Ovary (tissue), 9 donors: ENCODE measurements around the gene TRAM2. TPM values are rescaled to one million over a fixed set of nuclear protein-coding genes. Genes with fewer than 3 reads are reported as not detected.
"Not testable (repeated sequence)": the region's sequence is repeated elsewhere in the genome, so short reads cannot be mapped to it uniquely, and the experiment has no call there.

Experiments
- DNase-seq, 5 donors: peaks; one replicate each; pipeline ENCODE4 v3.0.0-alpha.2; 2019 to 2020
- H3K27ac ChIP-seq, 2 donors: fragments of 200-600 bp; one replicate each; pipeline versions ENCODE4 v1.5.1 to v1.8.0; 2019 to 2022
- H3K27me3 ChIP-seq: fragments of 200-600 bp; one replicate; pipeline ENCODE4 v1.8.0; 2022
- H3K36me3 ChIP-seq: fragments of 200-600 bp; sonication (generic); one replicate; pipeline ENCODE4 v1.5.1; 2019
- H3K4me1 ChIP-seq: one replicate; pipeline ENCODE4 v1.8.1; 2013; ENCODE audit warnings: mild to moderate bottlenecking, moderate library complexity; ENCODE audit not compliant: insufficient read depth
- H3K4me3 ChIP-seq: fragments of 200-600 bp; sonication (generic); one replicate; pipeline ENCODE4 v1.5.1; 2017
- H3K9me3 ChIP-seq, 2 donors: fragments of 200-600 bp in 1 of 2; sonication (generic) in 1 of 2; one replicate each; pipeline versions ENCODE4 v1.5.1 to v1.8.1; 2013 to 2019; ENCODE audit warnings: mild to moderate bottlenecking in 1 of 2, moderate library complexity in 1 of 2
- EP300 ChIP-seq: sonication (generic); formaldehyde crosslinking; IDR thresholded peaks from one replicate; pipeline ENCODE4 v1.6.1; 2017; ENCODE audit warnings: antibody characterized with exemption
- POLR2A ChIP-seq: fragments of 450-650 bp; IDR thresholded peaks from one replicate; pipeline ENCODE4 v1.6.1; 2017; ENCODE audit warnings: antibody characterized with exemption, mild to moderate bottlenecking, moderate library complexity
- WGBS, 3 donors: extraction: QIAGEN DNeasy Blood & Tissue Kit in 1 of 3; methylation state at CpG; one replicate each; pipeline versions ENCODE4 v1.1.5 to v1.1.7; 2013 to 2017; 5-methylcytosine and 5-hydroxymethylcytosine counted together
- intact Hi-C, 4 donors: fragments of 100-400 bp; cut with DNase I; formaldehyde crosslinking; loops; one replicate each; pipeline versions ENCODE4 v1.11.0 to v1.15.1; 2022 to 2023
- polyA plus RNA-seq, 2 donors: library from polyadenylated mRNA; stranded (reverse); fragments of 200-250 nt in 1 of 2; fragments of 350-450 nt in 1 of 2; fragmentation: Illumina TruSeq in 1 of 2; extraction: RNeasy Lipid Tissue Mini Kit (QIAGEN cat#74804) in 1 of 2; gene quantifications; one replicate each; pipeline ENCODE4 v1.2.3, GENCODE V29; 2013 to 2014
- total RNA-seq, 7 donors: library from RNA; depleted of rRNA in 2 of 7; stranded (reverse); fragments of >200 nt in 2 of 7; fragmentation: NEBNext Ultra II Directional in 3 of 7; extraction: Animal tissue kit (Norgen Biotek cat#: 25700) in 3 of 7; gene quantifications; one replicate each; pipeline versions ENCODE4 v1.1.0 to v1.2.4, GENCODE V29; 2016 to 2023
- TF ChIP-seq, protein P1 (sequence below), 3 donors: fragments of 450-650 bp in 2 of 3; fragments of 200-600 bp in 1 of 3; IDR thresholded peaks; one replicate each; pipeline versions ENCODE4 v1.5.1 to v1.8.0; 2016 to 2022; ENCODE audit warnings: antibody characterized with exemption in 3 of 3, mild to moderate bottlenecking in 1 of 3
- donor health status: DM: no; HTN: no; CAD: no; lungs with moderate emphysema.
- donor health status: DM: no; HTN: no; CAD: no.
- donor health status: Bipolar disorder and iron deficiency.
- donor health status: DM: yes; HTN: yes; CAD: no.
- donor health status: DM: no; HTN: no; CAD: no.
- donor health status: DM: yes; HTN: yes; CAD: no.

Gene TRAM2
- total and polyA plus RNA-seq, 9 donors = 7.7 to 36.9 (median 22.0) TPM

DNA sequence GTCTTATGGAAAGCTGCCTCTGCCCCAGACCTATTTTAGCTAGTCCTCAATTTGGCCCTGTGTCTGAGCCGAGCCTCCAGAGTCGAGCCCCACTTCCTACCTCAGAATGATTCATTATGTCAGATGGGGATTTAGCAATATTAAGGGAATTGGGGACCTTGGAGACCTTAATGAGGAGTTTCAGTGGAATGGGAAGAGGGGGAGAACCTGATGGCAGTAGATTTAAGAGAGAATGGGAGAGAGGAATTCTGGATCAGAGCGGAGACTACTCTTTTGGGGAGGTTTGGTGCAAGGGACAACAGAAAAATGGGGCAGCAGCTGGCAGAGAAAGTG is 93.2 kb downstream of the TRAM2 start:
- no peaks in the 10 kb centered on the region for H3K4me1 ChIP-seq
- H3K9me3 ChIP-seq = no peaks in the 10 kb centered on the region
- H3K36me3 ChIP-seq = no peaks in the 10 kb centered on the region
- H3K4me3 ChIP-seq = no peak overlapping the region
- H3K27ac ChIP-seq = no peak overlapping the region
- TF ChIP-seq, protein P1, sequence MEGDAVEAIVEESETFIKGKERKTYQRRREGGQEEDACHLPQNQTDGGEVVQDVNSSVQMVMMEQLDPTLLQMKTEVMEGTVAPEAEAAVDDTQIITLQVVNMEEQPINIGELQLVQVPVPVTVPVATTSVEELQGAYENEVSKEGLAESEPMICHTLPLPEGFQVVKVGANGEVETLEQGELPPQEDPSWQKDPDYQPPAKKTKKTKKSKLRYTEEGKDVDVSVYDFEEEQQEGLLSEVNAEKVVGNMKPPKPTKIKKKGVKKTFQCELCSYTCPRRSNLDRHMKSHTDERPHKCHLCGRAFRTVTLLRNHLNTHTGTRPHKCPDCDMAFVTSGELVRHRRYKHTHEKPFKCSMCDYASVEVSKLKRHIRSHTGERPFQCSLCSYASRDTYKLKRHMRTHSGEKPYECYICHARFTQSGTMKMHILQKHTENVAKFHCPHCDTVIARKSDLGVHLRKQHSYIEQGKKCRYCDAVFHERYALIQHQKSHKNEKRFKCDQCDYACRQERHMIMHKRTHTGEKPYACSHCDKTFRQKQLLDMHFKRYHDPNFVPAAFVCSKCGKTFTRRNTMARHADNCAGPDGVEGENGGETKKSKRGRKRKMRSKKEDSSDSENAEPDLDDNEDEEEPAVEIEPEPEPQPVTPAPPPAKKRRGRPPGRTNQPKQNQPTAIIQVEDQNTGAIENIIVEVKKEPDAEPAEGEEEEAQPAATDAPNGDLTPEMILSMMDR (IDR thresholded peaks at IDR 0.05) = no peak
- no peak for TF ChIP-seq POLR2A
- no peak for TF ChIP-seq EP300
- no peaks in the 10 kb centered on the region for H3K27me3 ChIP-seq
- intact Hi-C loops = no loop called here
- 85 to 93% (median 92%) methylated on average over 3 of the region's 3 CpGs for WGBS, 3 donors
- no peak for DNase-seq

DNA sequence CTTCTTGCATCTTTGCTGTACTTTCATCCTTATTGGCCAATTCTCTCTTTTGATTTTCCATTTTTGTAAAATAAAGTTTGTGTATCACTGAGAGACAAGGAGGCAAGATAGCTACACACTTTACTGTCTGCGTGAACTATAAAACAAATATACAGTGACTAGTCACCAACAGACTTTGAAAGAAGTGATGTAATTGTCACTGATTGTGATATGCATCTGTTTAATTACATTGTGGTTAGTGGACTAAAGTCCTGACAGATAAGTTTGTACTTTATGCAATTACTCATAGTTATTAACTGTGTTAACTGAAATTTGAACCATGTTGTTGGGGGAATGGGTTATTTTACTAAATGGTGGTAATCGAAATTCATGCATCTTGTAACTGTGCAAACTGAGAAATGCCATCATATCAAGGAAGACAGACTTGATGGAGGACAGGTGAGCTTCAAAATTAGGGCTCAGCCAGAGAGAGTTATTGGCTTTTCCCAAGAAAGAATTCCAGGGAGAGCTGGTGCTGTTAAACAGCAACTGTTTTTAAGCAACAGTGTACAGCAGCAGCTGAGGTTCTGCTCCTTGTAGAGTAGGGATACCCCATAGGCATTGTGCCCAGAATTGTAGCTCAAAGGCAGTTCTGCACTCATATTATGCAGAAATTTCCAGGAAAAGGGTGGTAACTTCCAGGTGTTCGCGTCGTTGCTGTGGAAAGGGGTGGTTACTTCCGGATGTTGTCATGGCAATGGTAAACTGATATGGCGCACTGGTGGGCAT is 93.8 kb downstream of the TRAM2 start:
- Histone ChIP-seq H3K27me3 (no peaks in the 10 kb centered on the region), H3K36me3 (no peaks in the 10 kb centered on the region), H3K27ac (no peak overlapping the region), H3K4me3 (no peak overlapping the region), H3K4me1 (no peaks in the 10 kb centered on the region), H3K9me3 (no peaks in the 10 kb centered on the region)
- no peak for DNase-seq
- intact Hi-C loops = no loop called here
- TF ChIP-seq, protein P1 (IDR thresholded peaks at IDR 0.05) = no peak
- TF ChIP-seq EP300 (no peak), POLR2A (no peak)
- WGBS, 3 donors = 84 to 93% (median 92%) methylated on average over 7 of the region's 7 CpGs

DNA sequence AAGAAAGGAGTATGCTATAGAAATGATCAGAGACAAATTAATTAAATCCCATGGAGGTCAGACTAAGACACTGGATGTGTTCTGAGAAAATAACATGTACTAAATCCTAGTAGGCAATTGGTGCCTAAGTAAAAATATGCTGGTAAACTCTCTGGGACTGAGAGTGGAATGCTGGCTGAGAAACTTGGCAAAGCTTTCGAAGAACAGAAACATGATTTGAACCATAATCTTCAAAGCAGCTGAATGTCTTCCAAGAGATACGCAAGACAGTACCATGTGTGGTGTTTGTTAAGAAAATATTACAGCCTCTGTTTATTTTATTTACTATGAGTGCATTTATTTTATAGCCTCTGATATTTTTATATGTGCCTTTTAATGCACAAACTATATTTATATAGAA is 101.6 kb downstream of the TRAM2 start:
- H3K9me3 ChIP-seq = no peaks in the 10 kb centered on the region
- WGBS, 3 donors = 5 to 20% (median 11%) methylated on average over 2 of the region's 2 CpGs
- H3K4me3 ChIP-seq = no peak overlapping the region
- H3K27me3 ChIP-seq = no peaks in the 10 kb centered on the region
- intact Hi-C loops = no loop called here
- no peak for TF ChIP-seq POLR2A
- TF ChIP-seq, protein P1 (IDR thresholded peaks at IDR 0.05) = no peak
- no peak for TF ChIP-seq EP300
- H3K36me3 ChIP-seq = no peaks in the 10 kb centered on the region
- no peak overlapping the region for H3K27ac ChIP-seq
- no peak for DNase-seq
- H3K4me1 ChIP-seq = peaks cover 1% of the 10 kb centered on the region

DNA sequence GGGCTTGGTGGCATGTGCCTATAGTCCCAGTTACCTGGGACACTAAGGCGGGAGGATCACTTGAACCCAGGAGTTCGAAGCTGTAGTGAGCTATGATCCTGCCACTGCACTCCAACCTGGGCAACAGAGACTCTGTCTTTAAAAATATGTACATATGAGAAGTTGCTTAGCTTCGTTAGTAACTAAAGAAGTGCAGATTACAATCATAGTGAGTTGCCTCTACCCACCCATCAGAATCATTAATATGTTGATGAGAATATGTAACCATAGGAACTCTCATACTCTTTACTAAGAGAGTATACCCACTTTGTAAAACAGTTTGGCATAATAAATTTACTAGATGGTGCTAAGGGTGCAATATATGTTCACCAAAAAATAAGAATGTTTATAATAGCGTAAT is 102.7 kb downstream of the TRAM2 start:
- Histone ChIP-seq H3K27me3 (no peaks in the 10 kb centered on the region), H3K4me3 (no peak overlapping the region), H3K9me3 (no peaks in the 10 kb centered on the region), H3K4me1 (peaks cover 1% of the 10 kb centered on the region), H3K27ac (no peak overlapping the region), H3K36me3 (no peaks in the 10 kb centered on the region)
- intact Hi-C loops = no loop called here
- DNase-seq = no peak
- 90 to 97% (median 92%) methylated on average over 4 of the region's 4 CpGs for WGBS, 3 donors
- TF ChIP-seq EP300 (no peak), POLR2A (no peak)
- TF ChIP-seq, protein P1 (IDR thresholded peaks at IDR 0.05) = no peak

DNA sequence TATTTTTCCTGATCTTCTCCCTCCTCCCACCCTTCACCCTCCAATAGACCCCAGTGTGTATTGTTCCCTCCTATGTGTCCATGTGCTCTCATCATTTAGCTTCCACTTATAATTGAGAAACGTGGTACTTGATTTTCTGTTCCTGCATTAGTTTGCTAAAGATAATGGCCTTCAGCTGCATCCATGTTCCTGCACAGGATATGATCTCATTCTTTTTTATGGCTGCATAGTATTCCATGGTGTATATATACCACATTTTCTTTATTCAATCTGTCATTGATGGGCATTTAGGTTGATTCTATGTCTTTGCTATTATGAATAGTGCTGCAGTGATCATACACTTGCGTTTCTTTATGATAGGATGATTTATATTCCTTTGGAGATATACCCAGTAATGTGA is 115.7 kb downstream of the TRAM2 start:
- 91 to 93% (median 93%) methylated on average over 2 of the region's 2 CpGs for WGBS, 3 donors
- H3K4me1 ChIP-seq, H3K27me3 ChIP-seq, H3K27ac ChIP-seq, DNase-seq, H3K36me3 ChIP-seq, H3K9me3 ChIP-seq, H3K4me3 ChIP-seq, intact Hi-C loops: not testable (repeated sequence)
